ENCODE measurements around the gene GPR39.

Gene GPR39

GRCh38 chr2:132671151-132671835, 254.7 kb downstream of the GPR39 start:
- no peak for DNase-seq (ENCODE audit: low spot score)

- no peak for DNase-seq (ENCODE audit: low spot score)
These were observed 260.4 kb downstream of the GPR39 start for GRCh38 chr2:132676999-132677398.

- DNase-seq (ENCODE audit: low spot score) = no peak
These were observed 261.1 kb downstream of the GPR39 start for GRCh38 chr2:132677661-132678060.

- no peak for DNase-seq (ENCODE audit: low spot score)
These were observed 261.9 kb downstream of the GPR39 start for GRCh38 chr2:132678483-132678882.

- DNase-seq (ENCODE audit: low spot score) = no peak
These were observed 263.9 kb downstream of the GPR39 start for GRCh38 chr2:132680544-132680943.

GRCh38 chr2:132681766-132682165, 265.2 kb downstream of the GPR39 start:
- DNase-seq (ENCODE audit: low spot score) = no peak

GRCh38 chr2:132690664-132691303, 274.2 kb downstream of the GPR39 start:
- DNase-seq (ENCODE audit: low spot score) = no peak

GRCh38 chr2:132691556-132691955, 275.0 kb downstream of the GPR39 start:
- DNase-seq (ENCODE audit: low spot score) = no peak

- DNase-seq (ENCODE audit: low spot score) = no peak
These were observed 276.2 kb downstream of the GPR39 start for GRCh38 chr2:132692816-132693215.

Measured in cerebellar cortex (tissue), 1 donor.